ENCODE measurements around the gene EVA1C. TPM values are rescaled to one million over a fixed set of nuclear protein-coding genes. Genes with fewer than 3 reads are reported as not detected.

Gene EVA1C
- polyA plus RNA-seq, 1 experiment, result 5.7 TPM

DNA sequence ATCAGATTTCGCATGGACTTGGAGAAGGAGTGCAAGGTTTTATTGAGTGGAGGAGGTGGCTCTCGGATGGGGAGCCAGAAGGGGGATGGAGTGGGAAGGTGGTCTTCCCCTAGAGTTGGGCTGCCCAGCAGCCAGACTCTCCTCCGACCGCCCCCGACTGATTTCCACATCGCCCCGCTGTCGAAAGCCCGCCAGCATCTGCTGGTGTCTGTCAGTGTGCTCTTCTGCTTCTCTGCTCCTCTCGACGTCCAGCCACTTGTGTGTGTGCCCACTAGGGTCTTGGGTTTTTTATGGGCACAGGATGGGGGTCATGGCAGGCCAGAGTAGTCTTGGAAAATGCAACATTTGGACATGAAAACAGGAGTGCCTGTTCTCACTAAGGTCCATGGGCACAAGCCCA, 40.1 kb downstream of the EVA1C start:
- ChIA-PET CTCF (no interaction called here), POLR2A (no interaction called here)
- TF ChIP-seq, protein P1, sequence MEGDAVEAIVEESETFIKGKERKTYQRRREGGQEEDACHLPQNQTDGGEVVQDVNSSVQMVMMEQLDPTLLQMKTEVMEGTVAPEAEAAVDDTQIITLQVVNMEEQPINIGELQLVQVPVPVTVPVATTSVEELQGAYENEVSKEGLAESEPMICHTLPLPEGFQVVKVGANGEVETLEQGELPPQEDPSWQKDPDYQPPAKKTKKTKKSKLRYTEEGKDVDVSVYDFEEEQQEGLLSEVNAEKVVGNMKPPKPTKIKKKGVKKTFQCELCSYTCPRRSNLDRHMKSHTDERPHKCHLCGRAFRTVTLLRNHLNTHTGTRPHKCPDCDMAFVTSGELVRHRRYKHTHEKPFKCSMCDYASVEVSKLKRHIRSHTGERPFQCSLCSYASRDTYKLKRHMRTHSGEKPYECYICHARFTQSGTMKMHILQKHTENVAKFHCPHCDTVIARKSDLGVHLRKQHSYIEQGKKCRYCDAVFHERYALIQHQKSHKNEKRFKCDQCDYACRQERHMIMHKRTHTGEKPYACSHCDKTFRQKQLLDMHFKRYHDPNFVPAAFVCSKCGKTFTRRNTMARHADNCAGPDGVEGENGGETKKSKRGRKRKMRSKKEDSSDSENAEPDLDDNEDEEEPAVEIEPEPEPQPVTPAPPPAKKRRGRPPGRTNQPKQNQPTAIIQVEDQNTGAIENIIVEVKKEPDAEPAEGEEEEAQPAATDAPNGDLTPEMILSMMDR (IDR thresholded peaks at IDR 0.05; ENCODE audit: low read depth, low read length), result no peak
- Histone ChIP-seq H3K9me3 (ENCODE audit: control insufficient read depth, insufficient read depth, low read length) (no peaks in the 10 kb centered on the region; the same call in 1 of the 2 replicates), H3K27ac (ENCODE audit: low read depth, low read length) (no peak overlapping the region), H3K4me3 (ENCODE audit: low read depth, low read length) (no peak overlapping the region), H3K27me3 (ENCODE audit: control insufficient read depth, insufficient read depth, low read length) (no peaks in the 10 kb centered on the region)
- no peak for DNase-seq (ENCODE audit: low read depth, low spot score)

DNA sequence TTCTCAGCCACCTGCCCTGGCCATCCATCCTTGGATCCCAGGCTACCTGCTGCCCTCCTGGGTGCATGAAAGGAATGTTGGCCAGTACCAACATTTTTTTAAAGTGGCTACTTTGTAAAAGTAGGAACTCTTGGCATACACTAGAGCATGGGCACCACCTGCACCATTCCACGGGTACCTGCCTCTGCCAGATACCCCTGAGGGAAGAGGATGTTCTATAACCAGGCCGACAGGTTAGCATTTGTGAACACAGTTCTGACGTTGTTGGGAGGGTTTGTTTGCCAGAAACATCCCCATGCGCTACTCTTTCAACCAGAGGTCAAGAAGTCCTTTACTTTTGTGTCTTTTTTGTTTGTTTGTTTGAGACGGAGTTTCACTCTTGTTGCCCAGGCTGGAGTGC, 43.0 kb downstream of the EVA1C start:
- Histone ChIP-seq H3K27me3 (ENCODE audit: control insufficient read depth, insufficient read depth, low read length) (no peaks in the 10 kb centered on the region), H3K4me3 (ENCODE audit: low read depth, low read length) (no peak overlapping the region), H3K9me3 (ENCODE audit: control insufficient read depth, insufficient read depth, low read length) (no peaks in the 10 kb centered on the region; the same call in 1 of the 2 replicates), H3K27ac (ENCODE audit: low read depth, low read length) (no peak overlapping the region)
- TF ChIP-seq, protein P1 (IDR thresholded peaks at IDR 0.05; ENCODE audit: low read depth, low read length), result no peak
- POLR2A ChIA-PET, result no interaction called here
- CTCF ChIA-PET, result interaction anchor here (1.6 to 2.0 kb wide), 2 partner anchors 114 to 145 kb away, joined by 5 to 18 read pairs; no protein-coding TSS in a partner anchor
- DNase-seq (ENCODE audit: low read depth, low spot score), result no peak

DNA sequence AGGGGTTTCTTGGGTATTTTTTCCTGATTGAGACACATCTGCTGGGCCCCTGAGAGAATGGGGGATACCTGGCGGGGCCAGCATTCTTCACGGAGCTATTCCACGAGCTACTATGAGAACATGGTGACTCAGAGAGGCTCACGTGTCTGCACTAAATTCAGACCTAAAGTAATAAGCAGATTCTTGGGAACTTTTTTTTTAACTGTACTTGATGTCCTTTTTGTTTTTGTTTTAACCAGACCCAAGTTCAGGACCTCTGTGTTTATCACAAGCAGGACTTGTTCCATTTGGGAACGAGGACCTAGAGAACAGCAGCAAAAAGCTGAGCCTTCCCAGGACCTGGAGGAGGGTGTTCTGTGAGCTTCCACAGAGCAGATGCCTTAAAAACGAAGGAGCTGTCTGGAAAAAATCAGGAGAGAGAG, 44.0 kb downstream of the EVA1C start:
- TF ChIP-seq, protein P1 (IDR thresholded peaks at IDR 0.05; ENCODE audit: low read depth, low read length), result no peak
- H3K9me3 ChIP-seq (ENCODE audit: control insufficient read depth, insufficient read depth, low read length), result no peaks in the 10 kb centered on the region; the same call in 1 of the 2 replicates
- H3K27me3 ChIP-seq (ENCODE audit: control insufficient read depth, insufficient read depth, low read length), result no peaks in the 10 kb centered on the region
- POLR2A ChIA-PET, result interaction anchor here (0.6 kb wide), 1 partner anchor 20 kb away, joined by 3 read pairs; no protein-coding TSS in a partner anchor
- peak overlapping the region; percentile 83 for H3K27ac ChIP-seq (ENCODE audit: low read depth, low read length)
- CTCF ChIA-PET, result interaction anchor here (1.6 to 2.0 kb wide), 2 partner anchors 113 to 144 kb away, joined by 5 to 18 read pairs; no protein-coding TSS in a partner anchor
- no peak overlapping the region for H3K4me3 ChIP-seq (ENCODE audit: low read depth, low read length)
- no peak for DNase-seq (ENCODE audit: low read depth, low spot score)

DNA sequence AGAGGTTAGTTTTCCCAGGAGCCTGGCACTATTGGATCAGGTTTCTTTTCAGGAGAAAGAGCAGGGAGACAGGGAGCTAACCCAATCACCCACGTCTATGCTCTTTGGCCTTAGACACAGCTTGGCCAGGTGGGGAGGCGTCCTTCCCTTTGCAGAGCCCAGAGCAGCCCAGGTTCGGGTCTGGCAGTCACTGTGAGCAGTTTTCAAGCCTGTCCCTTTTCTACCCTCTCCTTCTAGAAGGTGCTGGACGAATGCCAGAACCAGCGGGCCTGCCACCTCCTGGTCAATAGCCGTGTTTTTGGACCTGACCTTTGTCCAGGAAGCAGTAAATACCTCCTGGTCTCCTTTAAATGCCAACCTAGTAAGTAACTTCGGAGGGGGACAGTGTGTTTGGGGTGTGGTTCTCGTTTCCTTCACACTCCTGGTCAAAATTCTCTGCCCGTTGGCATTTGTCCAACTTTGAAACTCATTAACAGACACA, 44.9 kb downstream of the EVA1C start:
- ChIA-PET CTCF (interaction anchor here (1.1 to 2.0 kb wide), 2 partner anchors 112 to 143 kb away, joined by 3 to 18 read pairs; no protein-coding TSS in a partner anchor), POLR2A (no interaction called here)
- peak overlapping the region; percentile 83 for H3K27ac ChIP-seq (ENCODE audit: low read depth, low read length)

DNA sequence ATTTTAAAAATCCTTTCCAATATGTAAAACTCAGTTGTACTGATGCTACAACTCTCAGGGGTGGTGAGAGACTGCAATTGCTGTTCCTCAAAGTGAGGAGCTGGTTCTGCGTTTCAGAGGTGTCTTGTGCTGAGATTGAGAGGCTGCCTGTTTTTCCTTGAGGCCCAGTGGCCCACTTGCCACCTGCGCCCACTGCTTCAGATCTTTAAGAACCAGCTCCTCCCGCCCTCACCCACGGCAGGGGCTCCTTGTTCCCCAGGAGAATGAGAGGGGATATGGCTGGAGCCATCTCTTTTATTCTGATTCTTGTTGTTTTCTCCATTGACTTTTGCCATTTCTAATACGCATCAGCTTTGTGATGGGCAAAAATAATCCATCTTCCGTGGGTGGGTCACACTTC, 45.5 kb downstream of the EVA1C start:
- CTCF ChIA-PET, result interaction anchor here (1.1 kb wide), 1 partner anchor 111 kb away, joined by 3 read pairs; no protein-coding TSS in a partner anchor
- POLR2A ChIA-PET, result no interaction called here
- TF ChIP-seq, protein P1 (IDR thresholded peaks at IDR 0.05; ENCODE audit: low read depth, low read length), result no peak
- no peak for DNase-seq (ENCODE audit: low read depth, low spot score)
- Histone ChIP-seq H3K27me3 (ENCODE audit: control insufficient read depth, insufficient read depth, low read length) (no peaks in the 10 kb centered on the region), H3K4me3 (ENCODE audit: low read depth, low read length) (no peak overlapping the region), H3K9me3 (ENCODE audit: control insufficient read depth, insufficient read depth, low read length) (no peaks in the 10 kb centered on the region; the same call in 1 of the 2 replicates), H3K27ac (ENCODE audit: low read depth, low read length) (no peak overlapping the region)

More for the DNA sequence above, 44.9 kb downstream of the EVA1C start:
- TF ChIP-seq, protein P1 (IDR thresholded peaks at IDR 0.05; ENCODE audit: low read depth, low read length), result 0 out of 2 replicates have a peak, but pooled peaks have one; percentile 11
- H3K9me3 ChIP-seq (ENCODE audit: control insufficient read depth, insufficient read depth, low read length), result no peaks in the 10 kb centered on the region; the same call in none of the 2 replicates
- no peak for DNase-seq (ENCODE audit: low read depth, low spot score)
- H3K27me3 ChIP-seq (ENCODE audit: control insufficient read depth, insufficient read depth, low read length), result no peaks in the 10 kb centered on the region
- no peak overlapping the region for H3K4me3 ChIP-seq (ENCODE audit: low read depth, low read length)
